Breast epithelium (tissue), 3 donors: ENCODE measurements around the gene TBC1D14.
"Not testable (repeated sequence)": the region's sequence is repeated elsewhere in the genome, so short reads cannot be mapped to it uniquely, and the experiment has no call there.

Source experiments
- POLR2A ChIP-seq: fragments of 450-650 bp; IDR thresholded peaks from one replicate; pipeline ENCODE4 v1.6.1; 2016; ENCODE audit warnings: antibody characterized with exemption, mild to moderate bottlenecking, moderate library complexity
- POLR2AphosphoS5 ChIP-seq, 3 donors: sonication (generic); formaldehyde crosslinking; IDR thresholded peaks; one replicate each; pipeline ENCODE4 v1.6.1; 2017; ENCODE audit warnings: antibody characterized with exemption in 3 of 3
- TF ChIP-seq, protein P1 (sequence below), 3 donors: fragments of 450-650 bp; IDR thresholded peaks; one replicate each; pipeline ENCODE4 v1.5.1; 2016 to 2017; ENCODE audit warnings: antibody characterized with exemption in 3 of 3, mild to moderate bottlenecking in 3 of 3, moderate library complexity in 3 of 3

DNA sequence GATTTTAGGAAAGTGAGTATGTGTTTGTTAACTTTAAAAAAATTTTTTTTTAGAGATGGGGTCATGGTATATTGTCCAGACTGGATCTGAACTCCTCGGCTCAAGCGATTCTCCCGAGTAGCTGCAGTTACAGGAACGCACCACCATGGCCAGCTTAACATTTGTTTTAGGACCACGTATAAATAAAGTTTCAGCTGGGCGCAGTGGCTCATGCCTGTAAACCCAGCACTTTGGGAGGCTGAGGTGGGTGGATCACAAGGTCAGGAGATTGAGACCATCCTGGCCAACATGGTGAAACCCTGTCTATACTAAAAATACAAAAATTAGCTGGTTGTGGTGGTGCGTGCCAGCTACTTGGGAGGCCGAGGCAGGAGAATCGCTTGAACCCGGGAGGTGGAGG lies 2.3 kb downstream of the TBC1D14 start:
- TF ChIP-seq, protein P1, sequence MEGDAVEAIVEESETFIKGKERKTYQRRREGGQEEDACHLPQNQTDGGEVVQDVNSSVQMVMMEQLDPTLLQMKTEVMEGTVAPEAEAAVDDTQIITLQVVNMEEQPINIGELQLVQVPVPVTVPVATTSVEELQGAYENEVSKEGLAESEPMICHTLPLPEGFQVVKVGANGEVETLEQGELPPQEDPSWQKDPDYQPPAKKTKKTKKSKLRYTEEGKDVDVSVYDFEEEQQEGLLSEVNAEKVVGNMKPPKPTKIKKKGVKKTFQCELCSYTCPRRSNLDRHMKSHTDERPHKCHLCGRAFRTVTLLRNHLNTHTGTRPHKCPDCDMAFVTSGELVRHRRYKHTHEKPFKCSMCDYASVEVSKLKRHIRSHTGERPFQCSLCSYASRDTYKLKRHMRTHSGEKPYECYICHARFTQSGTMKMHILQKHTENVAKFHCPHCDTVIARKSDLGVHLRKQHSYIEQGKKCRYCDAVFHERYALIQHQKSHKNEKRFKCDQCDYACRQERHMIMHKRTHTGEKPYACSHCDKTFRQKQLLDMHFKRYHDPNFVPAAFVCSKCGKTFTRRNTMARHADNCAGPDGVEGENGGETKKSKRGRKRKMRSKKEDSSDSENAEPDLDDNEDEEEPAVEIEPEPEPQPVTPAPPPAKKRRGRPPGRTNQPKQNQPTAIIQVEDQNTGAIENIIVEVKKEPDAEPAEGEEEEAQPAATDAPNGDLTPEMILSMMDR (IDR thresholded peaks at IDR 0.05), result not testable (repeated sequence)
- TF ChIP-seq POLR2AphosphoS5 (IDR thresholded peaks at IDR 0.05); POLR2A: not testable (repeated sequence)
